ENCODE data around the gene VWA8.

DNA sequence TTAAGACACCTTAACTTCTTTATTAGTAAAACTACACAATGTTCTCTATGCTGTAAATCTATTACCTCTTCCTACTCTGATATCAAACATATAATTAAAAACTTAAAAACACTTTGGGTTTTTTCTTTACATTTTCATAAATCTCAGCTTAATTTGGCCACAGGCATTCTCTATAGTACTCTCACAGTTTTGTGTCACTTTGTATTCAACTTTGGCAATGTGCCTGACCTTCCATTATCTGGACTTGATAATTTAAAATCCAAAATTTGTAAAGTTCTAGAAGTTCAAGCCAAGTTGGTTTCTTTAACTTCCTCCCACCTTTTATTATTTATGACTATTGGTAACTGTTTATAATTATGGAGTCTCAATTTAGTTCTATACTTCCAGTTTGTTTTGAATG is 46.4 kb downstream of the VWA8 start:
- TF ChIP-seq CTCF (IDR thresholded peaks at IDR 0.05 in 8 of 11, conservative IDR thresholded peaks at IDR 0.05 in 3 of 11) (no peak), POLR2A (IDR thresholded peaks at IDR 0.05) (no peak)
